ENCODE data around the gene ALAD.
"Not testable (repeated sequence)": the region's sequence is repeated elsewhere in the genome, so short reads cannot be mapped to it uniquely, and the experiment has no call there.

The ALAD gene

DNA sequence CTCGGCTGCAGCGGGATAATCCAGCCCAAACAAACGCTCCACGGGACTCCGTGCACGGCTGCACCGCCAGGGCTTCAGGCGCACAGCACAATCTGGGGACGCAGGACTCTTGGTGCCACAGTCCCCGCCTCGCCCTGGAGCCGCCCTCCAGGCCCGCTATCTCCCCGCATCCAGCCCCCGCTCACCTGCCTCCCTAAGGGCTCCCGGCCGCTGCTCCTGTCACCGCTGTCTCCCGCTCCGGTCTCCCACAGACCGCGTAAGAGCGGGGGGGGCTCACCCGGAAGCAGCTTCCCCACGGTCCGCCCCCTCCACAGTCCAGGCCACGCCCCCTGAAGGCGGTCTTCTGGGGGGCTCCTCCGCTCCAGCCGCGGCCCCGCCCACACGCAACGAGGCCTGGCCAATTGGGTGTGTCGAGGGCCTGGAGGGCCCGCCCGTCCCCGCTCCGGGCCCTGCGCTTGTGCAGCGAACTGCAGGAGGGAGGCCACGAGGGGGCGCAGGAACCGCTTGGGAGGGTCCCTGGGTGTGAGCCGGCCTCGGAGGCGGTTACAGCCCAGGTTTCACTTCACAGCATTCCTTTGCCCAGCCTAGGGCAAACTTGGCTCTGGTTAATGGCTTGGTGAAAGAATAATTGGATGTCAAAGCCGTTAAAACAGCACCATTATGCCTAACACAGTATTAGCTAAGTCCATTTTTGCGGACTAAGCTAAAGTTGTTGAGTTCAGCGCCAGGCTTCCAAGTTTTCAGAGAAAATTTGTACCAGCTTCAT, at the start of gene ALAD:
Gene ALAD (minus strand): TSS at position 258 of the 766 bp plus-strand sequence. CDS start 7,725 bp downstream, outside the sequence.
- DNase-seq, result peak; percentile 100

DNA sequence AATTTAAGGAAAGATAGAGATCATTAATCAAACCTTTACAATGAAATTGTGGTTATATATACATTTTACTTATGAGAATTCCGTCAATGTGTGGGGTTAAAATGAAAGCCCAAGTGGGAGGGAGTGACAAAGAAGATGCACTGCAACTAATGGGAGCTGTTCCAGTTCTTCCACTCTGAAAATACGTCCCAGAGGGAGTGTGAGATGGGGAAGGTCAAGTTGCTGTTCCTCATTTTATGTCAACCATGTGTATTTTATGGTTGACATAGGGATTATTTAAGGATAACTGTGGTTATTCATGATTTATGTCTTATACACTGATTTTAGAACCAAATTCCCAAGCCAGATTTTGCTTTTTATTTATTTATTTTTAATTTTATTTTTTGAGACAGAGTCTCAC, 48.3 kb upstream of the ALAD start:
- no peak for DNase-seq

DNA sequence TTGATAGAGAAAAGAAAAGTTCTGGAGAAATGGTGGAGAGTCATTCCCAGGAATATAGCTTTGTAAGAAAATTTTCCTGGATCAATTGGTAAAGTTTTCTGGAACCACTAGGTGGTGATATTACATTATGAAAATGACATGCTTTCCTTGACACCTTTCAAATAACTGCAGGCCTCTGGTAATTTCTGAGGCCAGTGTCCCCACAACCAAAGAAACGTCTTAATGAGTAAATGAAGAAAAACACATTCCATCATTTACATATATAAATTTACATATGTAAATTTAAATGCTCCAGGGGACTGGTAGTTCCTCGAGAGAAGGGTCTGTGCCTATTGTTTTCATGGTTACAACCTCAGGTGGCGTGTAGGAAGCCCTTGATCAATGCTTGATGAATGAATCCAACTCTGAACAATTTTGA, 45.2 kb upstream of the ALAD start:
- peak; percentile 36 for DNase-seq

DNA sequence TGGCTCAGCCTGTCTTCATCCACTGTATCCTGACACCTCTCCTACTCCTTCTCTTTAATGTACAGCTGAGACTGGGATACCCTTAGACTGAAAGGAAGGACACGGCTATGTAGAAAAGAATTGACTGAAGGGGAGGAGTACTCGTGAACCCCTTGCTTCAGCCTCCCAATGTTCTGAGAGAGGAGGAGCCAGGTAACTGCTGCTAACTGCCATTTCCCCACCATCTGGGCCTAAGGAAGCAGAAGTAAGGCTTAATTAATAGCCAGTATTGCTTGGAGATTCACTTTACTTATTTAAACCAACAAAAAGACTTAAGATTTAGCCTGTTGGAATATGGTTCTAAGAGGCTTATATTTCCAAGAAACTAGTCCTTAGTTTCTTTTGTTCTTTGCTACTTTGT, 43.7 kb upstream of the ALAD start:
- DNase-seq, result no peak

DNA sequence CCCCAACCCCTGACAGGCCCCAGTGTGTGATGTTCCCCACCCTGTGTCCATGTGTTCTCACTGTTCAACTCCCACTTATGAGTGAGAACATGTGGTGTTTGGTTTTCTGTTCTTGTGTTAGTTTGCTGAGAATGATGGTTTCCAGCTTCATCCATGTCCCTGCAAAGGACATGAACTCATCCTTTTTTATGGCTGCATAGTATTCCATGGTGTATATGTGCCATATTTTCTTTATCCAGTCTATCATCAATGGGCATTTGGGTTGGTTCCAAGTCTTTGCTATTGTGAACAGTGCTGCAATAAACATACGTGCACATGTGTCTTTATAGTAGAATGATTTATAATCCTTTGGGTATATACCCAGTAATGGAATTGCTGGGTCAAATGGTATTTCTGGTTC, 36.6 kb upstream of the ALAD start:
- DNase-seq, result not testable (repeated sequence)

DNA sequence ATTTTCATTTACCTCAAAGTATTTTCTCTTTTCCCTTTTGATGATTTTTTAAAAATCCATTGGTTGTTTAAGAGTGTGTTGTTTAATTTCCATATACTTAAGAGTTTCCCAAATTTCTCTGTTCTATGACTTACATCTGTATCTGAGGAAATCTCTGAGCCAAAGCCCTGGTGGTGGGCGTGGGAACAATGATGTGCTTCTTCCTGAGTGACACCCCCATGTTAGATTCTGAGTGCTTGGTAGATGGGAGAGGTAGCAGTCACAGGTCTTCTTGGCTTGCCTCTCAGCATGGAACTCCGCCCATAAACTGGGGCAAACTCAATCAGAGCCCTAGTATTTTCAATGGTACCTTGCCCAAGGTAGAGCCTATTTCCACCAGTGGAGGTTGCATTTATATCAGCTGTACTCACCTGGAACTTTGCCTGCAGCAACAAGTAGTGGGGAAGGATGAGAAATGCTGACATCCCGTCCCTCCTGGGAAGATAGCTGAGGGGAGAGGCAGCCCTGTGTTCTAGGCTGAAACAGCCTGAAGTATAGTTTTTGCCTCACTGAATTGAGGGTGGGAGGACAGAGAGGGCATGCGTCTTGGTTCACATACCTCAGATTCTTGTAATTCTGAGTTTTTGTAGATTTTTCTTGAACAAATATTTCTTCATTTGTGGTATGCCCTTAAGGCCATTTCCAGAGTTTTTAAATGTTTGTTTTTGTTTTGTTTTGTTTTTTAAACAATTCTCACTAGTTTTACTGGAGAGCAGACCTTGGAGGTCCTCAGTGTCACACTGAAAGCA, 35.8 kb upstream of the ALAD start:
- DNase-seq, result no peak

DNA sequence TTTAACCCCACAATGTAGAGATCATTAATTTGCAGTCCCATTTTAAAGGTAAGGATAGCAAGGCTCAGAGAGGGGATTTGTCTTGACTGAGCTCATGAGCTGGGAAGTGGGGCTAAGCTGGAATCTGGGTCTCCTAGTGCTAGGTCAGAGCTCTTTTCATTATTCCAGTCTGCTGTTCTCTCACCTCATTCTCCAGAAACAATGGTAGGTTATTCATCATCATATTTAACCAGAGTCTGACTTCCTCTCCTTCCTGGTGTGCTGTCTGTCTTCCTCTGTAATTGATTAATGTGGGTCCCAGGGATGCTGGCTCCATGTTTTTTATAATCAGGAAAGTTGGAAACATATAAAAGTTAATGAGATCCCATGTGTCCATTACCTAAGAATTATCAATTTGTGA, 30.1 kb upstream of the ALAD start:
- no peak for DNase-seq

DNA sequence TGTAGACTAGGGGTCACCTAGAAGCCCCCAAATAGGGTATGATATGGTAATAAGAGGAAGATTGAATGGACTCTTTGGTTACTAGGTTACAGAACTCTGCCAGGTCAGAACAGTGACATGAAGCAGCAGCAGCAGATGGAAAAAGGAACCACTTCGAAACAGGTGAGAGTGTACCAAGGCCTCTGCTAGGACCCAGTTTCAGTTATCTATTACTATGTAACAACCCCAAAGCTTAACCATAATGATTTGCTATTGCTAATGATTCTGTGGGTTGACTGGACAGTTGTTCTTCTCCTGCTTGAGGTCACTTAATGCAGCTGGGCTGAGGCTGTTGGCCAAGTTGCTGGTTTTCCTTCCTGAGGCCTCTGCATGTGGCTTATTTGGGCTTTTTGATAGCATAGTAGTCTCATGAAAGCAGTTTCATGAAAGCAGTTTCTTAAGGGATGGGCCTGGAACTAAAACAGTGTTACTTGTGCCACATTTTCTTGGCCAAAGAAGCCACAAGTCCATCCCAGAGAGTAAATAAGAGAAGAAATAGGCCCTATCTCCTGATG, 27.1 kb upstream of the ALAD start:
- DNase-seq, result no peak

DNA sequence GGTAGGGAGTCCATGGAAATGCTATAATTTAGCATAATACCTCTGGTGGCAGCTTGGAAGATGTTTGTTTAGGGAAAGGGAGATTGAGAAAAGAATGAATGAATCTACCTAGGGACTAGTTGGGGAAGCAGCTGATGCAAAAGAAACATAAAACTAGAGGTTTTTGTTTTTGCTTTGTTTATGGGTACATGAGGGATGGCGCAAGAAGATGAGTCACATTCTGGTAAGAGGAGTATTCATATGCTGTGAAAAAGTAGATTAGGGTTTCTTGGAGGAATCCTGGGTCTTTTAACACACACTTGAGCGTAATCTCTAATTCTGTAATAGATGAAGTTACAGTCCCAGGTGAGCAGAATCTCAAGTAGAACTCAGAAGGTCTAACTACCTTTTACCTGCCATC, 26.5 kb upstream of the ALAD start:
- no peak for DNase-seq

DNA sequence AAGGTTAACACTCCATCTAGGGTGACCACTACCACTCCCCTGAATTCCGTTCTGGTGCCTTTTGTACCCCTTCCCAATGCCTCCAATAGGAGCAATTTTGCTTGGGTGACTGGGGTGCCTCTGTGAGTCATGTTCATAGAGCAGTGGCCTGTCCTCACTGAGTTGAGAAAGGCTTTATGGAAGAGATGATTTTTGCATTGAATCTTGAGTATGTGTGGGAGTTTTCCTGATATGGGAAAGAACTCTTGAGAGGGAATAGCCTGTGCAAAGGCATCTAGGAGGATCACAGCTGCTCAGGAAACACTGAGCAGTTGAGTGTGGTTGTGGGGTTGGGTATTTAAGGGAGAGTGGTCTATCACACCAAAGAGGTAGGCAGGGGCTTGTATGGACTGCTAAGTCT, 25.6 kb upstream of the ALAD start:
- no peak for DNase-seq

DNA sequence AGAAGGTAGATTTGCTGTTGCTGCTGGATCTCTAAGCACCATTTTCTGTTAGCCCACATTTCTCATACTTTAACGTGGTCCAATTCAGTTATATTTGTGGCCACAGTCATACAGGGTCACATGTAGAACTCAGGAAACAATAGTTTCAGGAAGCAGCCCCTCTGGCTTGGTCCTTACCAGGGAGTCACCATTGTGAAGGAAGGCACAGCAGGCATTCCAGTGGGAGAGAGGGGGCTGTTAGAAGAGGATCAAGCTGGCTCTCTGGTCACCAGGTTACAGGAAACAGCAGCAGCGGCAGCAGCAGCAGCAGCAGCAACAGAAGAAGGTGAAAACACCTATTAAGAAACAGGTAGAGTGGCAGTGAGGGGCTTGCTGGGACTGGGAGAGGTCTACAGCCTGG, 24.0 kb upstream of the ALAD start:
- no peak for DNase-seq

DNA sequence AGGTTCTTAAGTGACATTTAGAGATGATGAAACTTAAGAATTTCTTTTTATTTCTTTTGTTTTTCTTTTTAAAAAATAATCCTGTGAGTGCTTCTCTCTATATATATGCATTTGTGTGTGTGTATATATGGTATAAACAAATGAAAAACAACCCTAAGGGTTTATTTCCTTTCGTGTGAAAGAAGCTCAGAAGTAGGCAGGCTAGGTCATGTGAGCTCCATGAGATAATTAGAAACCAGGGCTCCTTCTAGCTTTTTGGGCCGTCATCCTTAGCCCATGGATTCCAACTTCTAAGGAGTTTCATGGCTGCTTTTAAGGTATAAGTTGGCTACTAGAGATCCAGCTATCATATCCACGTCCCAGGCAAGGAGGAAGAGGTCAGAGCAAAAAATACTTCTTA, 20.6 kb upstream of the ALAD start:
- DNase-seq, result no peak

DNA sequence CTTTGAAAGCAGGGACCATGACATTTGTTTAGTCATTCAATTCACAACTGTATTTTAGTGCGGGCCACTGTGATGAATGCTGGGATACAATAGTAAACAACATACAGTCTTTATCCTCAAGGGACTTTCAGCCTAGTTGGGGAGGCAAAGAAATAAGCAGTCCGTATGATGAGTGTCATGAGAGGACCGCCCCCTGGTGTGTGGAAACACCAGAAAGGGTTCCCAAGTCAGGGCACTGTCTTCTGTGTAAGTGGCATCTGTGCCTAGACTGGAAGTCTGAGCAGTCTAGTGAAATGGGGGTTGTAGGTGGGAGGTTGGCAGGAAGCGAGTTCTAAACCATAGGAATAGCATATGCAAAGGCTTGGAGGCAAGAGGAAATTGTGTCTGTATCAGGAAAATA, 16.3 kb upstream of the ALAD start:
- no peak for DNase-seq

DNA sequence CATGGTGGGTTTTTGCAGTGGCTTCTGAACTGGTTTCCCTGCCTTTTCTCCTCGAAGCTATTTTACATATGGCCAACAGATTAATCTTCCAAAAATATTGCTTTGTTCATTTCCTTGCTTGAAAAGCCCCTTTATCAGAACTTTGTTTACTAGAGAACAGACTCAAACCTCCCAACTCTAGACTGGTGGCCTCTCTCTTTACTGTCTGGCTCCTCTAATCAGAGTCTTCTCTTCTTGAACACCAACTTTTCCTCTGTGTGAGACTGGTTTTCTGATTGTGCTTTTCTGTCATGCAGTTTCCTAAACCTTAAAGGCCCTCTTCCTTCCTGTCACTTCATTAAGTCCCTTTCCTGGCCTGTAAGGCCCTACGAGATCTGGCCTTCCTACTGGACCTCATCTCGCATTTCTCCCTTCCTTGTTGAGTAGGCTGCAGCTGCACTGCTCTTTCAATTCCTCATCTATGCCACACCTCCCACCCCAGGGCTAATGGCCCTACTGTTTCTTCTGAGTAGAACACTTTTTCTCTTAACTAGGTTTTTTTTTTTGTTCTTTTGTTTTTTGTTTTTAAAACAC, 15.2 kb upstream of the ALAD start:
- DNase-seq, result no peak

DNA sequence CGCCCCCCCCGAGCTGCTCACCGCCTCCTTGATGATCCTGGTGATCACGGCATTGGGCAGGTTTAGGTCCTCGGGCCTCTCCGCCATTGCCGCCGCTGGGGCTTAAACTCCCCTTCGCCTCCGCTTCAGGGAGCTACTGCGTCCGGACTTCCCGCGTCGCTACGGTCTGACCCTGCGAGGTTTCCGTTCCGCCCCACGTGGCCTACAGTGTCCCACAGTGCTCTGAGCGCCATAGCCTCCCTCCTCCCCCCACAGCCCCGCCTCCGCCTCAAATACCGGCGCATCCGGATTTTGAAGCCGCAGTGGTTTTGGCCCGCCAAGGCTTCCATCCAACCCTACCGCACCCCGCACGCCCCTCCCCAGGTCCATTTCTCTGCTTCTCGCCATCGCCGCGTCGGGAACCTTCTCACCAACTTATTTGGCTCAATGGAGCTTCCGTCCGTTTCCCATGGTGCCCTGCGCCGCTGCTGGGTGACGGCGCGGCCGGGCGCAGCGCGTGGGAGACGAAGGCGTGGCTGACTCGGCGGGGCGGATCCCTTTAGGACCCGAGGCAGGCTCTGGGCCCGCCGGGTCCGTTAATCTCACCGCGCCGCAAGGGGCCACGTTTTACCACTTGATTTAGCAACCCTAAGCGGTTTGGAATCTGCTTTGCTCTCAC, 9.3 kb upstream of the ALAD start, which contains the start of the genes C9orf43 and POLE3:
Gene C9orf43 (plus strand): TSS at position 541 of the 658 bp plus-strand sequence. CDS start 2,747 bp downstream, outside the sequence.
Gene POLE3 (minus strand): TSS at position 469 of the 658 bp plus-strand sequence. CDS start 382 bp downstream, at position 87.
- DNase-seq, result peak; percentile 97

DNA sequence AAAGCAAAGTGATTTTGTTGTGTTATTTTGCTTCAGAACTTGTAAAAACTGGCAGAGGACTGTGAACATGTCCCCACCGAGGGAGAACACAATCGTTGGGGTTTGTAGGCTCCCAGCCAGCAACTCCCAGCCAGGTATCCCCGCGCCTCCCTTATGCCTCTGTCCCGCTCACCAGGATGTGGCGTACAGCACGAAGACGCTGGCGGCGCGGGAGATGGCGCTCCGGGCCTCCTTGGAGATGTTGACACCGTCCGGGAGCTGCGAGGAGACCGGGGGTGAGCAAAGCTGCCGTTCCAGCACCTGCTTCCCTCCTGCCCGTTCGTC, 8.8 kb upstream of the ALAD start:
- no peak for DNase-seq

DNA sequence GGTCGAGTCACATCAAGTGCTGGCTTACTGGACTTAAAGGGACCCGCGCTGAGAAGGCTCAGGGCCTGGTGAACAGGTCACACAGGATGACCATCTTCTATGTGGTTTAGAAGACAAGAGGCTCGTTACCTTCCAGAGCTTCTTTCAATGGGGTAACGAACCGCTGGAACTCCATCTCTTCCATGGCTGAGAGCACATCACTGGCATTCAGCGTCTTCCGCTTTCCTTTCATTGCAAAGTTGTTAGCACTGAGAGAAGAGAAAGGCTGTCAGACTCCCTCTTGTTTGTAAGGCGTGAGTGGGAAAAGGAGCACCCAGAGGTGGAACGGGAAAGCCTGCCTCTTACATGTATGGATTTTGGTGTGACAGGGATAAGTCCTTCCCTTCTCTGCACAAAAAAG, 8.4 kb upstream of the ALAD start:
- no peak for DNase-seq

DNA sequence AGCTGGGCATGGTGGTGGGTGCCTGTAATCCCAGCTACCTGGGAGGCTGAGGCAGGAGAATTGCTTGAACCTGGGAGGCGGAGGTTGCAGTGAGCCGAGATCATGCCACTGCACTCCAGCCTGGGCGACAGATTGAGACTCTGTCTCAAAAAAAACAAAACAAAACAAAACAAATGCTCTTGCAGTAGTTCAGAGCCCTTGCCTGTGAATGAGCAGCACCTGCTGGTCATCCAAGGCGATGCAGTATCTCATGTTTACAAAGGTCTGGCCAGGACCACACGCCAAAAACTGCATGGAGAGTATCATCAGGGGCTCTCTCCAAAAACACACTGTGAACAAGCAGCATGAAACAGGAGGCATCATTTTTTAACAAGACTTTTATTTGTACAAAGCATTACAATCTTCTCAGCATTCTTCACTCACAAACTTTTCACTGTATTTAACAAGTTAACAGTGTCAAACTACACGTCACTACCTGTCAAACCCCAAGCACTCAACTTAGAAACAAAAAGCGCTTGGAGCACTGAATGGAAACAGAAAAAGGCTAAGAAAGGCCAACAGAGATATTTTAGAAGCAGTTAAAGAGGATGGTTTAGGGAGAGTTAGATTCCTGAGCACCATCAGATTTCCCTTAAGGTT, 5.9 kb upstream of the ALAD start:
- DNase-seq, result peak; percentile 63

DNA sequence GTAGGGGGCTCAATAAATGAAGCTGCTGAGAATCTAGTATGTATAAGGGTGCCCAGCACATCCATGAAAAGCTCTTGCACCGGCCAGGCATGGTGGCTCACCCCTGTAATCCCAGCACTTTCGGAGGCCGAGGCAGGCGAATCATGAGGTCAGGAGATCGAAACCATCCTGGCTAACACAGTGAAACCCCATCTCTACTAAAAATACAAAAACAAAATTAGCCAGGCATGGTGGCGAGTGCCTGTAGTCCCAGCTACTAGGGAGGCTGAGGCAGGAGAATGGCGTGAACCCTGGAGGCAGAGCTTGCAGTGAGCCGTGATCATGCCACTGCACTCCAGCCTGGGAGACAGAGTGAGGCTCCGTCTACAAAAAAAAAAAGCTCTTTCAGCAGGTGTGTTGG, 5.3 kb upstream of the ALAD start:
- not testable (repeated sequence) for DNase-seq

DNA sequence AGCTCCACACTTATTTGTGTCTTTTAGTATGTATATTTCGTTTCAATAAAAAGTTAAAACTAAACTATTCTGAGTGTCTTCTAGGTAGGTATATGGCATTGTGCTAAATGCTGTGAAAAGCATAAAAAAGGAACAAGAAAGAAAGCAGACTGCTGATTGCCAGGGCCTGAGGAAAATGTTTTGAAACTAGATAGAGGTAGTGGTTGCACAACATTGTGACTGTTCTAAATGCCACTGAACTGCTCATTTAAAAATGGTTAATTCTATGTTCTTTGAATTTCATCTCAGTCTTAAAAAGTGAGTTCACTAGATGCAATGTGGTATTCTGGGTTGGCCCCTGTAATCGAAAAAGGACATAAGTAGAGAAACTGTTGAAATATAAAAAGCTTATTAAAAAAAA, 2.6 kb upstream of the ALAD start:
- no peak for DNase-seq

DNA sequence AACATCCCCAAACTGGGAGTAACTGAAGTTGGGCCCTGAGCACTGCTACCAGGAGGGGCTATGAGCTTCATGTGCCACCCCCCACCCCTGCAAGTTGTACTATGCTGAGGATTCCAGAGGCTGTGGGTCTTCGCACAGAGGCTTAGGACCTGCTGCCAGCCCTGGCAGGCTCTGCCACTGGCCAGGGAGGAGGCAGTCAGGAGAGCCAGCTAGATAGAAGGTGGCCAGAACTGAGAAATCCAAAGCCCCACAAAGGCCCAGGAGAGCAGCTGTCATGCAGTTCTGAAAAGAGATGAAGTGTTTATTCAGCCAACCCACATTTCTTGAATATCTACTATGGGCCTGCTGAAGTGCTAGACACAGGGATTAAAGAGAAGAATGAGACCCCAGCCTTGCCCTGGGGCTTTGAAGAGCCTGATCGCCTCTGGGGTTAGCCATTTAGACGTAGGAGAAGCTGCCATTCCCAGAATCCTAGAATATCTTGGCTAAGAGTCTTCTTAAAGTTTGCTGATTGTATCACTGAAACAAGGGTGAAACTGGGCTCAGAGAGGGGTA, 1.4 kb downstream of the ALAD start:
- DNase-seq, result no peak

DNA sequence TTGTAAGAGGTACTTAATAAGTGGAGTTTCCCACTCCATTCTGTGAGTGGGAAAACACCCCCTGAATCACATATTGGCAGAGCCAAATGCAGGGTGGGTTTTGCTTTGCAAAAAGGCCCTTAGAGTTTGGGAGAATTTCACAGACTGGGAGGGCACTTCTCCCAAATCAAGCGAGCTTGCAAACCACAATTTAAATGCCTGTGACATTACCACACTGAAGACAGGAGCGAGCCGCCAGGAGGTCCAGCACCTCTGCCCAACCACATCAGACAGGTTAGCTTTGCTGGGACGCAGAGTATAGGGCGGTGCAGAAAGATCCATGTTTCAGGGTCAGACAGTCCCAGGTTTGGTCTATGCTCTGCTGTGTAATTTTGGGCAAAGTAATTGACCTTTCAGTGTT, 2.3 kb downstream of the ALAD start:
- DNase-seq, result no peak

All from activated CD4-positive, alpha-beta T cell treated with anti-CD3 and anti-CD28 coated beads, Interleukin-2, Interleukin-6, amounts not matched to agents 100 ng/mL and 50 ng/mL, durations not matched to agents 16 hours and 8 hours (primary cell).